PFSK-1 (cell line): Measurements from ENCODE around the gene TRIM25.

Experiments used
- FOXP2 ChIP-seq: optimal IDR thresholded peaks from 2 replicates; pipeline ENCODE3; 2011; ENCODE audit warnings: borderline replicate concordance, control low read depth, inconsistent platforms; ENCODE audit not compliant: insufficient read depth; ENCODE audit errors: extremely low read length, extremely low read depth
- POLR2AphosphoS5 ChIP-seq: IDR thresholded peaks from 2 replicates; pipeline ENCODE4 v1.6.1; 2012; ENCODE audit warnings: low read depth, mild to moderate bottlenecking, control low read depth, low read length, moderate library complexity
- SIN3A ChIP-seq: IDR thresholded peaks from 2 replicates; pipeline ENCODE4 v1.6.1; 2012; ENCODE audit warnings: mild to moderate bottlenecking, low read length, moderate library complexity, borderline replicate concordance; ENCODE audit not compliant: insufficient read depth
- TAF1 ChIP-seq: IDR thresholded peaks from 2 replicates; pipeline ENCODE4 v1.6.1; 2012; ENCODE audit warnings: low read length, control low read depth, borderline replicate concordance; ENCODE audit not compliant: insufficient read depth
- TF ChIP-seq, protein P1 (sequence below), 2 experiments: IDR thresholded peaks; 2 replicates each; pipeline versions ENCODE4 v1.6.1 to v1.8.0; 2011 to 2012; ENCODE audit warnings: low read depth in 2 of 2, low read length in 2 of 2, control low read depth in 1 of 2, inconsistent platforms in 1 of 2, mild to moderate bottlenecking in 1 of 2, moderate library complexity in 1 of 2; ENCODE audit not compliant: insufficient read depth in 1 of 2

Gene TRIM25

DNA sequence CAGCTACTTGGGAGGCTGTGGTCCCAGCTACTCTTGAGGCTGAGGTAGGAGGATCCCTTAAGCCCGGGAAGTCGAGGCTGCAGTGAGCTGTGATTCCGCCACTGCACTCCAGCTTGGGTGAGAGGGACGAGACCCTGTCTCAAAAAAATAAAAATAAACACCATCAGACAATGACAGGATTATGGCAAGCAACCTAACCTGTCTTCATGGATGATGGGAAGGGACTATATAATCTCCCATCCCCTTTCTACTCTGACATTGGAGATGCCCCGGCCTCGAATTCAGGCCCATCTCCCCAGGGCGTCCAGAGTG is 893 bp downstream of the TRIM25 start:
- TF ChIP-seq POLR2AphosphoS5 (no peak), FOXP2 (no peak), SIN3A (no peak), TAF1 (no peak)
- TF ChIP-seq, protein P1, sequence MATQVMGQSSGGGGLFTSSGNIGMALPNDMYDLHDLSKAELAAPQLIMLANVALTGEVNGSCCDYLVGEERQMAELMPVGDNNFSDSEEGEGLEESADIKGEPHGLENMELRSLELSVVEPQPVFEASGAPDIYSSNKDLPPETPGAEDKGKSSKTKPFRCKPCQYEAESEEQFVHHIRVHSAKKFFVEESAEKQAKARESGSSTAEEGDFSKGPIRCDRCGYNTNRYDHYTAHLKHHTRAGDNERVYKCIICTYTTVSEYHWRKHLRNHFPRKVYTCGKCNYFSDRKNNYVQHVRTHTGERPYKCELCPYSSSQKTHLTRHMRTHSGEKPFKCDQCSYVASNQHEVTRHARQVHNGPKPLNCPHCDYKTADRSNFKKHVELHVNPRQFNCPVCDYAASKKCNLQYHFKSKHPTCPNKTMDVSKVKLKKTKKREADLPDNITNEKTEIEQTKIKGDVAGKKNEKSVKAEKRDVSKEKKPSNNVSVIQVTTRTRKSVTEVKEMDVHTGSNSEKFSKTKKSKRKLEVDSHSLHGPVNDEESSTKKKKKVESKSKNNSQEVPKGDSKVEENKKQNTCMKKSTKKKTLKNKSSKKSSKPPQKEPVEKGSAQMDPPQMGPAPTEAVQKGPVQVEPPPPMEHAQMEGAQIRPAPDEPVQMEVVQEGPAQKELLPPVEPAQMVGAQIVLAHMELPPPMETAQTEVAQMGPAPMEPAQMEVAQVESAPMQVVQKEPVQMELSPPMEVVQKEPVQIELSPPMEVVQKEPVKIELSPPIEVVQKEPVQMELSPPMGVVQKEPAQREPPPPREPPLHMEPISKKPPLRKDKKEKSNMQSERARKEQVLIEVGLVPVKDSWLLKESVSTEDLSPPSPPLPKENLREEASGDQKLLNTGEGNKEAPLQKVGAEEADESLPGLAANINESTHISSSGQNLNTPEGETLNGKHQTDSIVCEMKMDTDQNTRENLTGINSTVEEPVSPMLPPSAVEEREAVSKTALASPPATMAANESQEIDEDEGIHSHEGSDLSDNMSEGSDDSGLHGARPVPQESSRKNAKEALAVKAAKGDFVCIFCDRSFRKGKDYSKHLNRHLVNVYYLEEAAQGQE (IDR thresholded peaks at IDR 0.05; ENCODE audit: insufficient read depth in 1 of 2, low read depth in 2 of 2, low read length in 2 of 2): no peak

DNA sequence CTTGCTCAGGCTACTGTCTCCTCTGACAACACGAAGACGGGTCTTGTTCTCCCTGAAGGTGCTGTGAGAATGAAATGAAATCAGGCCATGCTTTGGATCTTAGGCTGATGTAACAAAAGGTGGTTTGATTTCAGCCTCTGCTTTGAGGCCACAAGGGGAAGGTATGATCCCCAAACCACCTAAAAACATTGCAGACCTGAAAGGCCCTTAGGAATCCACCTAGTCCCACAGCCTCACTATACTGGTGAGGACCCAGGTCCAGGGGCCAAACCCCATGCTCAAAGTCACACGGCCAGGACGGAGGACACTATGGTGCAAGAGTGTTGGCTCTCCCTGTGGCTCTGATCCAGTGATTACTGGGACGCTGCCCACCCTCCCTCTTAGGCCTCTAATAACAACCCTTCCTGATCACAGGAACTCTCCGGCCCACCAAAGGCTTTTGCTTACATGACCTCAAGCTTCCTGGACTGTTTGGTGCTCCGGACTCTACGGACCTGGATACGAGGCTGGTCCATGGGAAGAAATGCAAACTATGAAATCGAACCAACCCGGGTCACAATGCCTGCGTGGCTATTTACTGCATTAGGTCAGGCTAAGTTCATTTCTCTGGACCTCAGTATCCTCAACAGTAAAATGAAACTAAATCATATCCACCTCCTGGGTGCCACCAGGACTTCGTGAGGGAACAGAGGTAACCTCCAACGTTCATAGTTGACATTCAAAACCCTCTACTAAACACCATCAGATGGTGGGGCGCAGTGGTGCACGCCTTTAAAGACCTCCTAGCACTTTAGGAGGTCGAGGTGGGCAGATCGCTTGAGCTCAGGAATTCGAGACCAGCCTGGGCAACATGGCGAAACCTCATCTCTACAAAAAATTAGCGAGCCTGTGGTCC is 1.5 kb downstream of the TRIM25 start:
- no peak for TF ChIP-seq SIN3A
- no peak for TF ChIP-seq TAF1
- TF ChIP-seq POLR2AphosphoS5: no peak
- TF ChIP-seq, protein P1 (IDR thresholded peaks at IDR 0.05; ENCODE audit: insufficient read depth in 1 of 2, low read depth in 2 of 2, low read length in 2 of 2): no peak
- TF ChIP-seq FOXP2: no peak

DNA sequence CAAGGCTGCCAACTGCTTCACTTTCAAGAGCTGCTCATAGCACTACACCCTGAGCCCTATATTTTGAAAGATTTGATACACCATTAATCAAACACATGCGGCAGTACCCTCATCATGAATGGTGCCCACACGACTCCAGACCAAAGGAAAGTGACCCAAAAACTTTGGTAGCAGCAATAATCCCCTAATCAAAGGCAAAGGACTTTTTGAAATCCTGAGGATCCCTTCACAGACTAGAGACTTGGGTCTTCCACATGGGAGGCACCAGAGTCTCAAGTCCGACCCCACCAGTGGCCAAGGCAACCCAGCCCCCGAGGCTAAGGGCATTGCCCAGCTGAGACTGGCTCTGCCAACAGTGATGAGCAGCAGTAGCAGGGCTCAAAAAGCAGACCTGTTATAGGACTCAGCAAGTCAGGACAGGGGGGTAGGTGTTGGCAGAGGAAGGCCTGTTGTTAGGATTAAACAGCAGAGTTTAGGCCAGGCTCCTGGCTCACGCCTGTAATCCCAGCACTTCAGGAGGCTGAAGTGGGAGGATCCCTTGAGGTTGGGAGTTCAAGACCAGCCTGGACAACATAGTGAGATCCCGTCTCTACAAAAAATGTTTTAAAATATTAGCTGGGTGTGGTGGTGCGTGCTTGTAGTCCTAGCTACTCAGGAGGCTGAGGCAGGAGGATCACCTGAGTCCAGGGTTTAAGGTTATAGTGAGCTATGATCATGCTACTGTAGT is 3.2 kb downstream of the TRIM25 start:
- TF ChIP-seq, protein P1 (IDR thresholded peaks at IDR 0.05; ENCODE audit: insufficient read depth in 1 of 2, low read depth in 2 of 2, low read length in 2 of 2): no peak
- no peak for TF ChIP-seq FOXP2
- no peak for TF ChIP-seq POLR2AphosphoS5
- no peak for TF ChIP-seq SIN3A
- TF ChIP-seq TAF1: no peak

DNA sequence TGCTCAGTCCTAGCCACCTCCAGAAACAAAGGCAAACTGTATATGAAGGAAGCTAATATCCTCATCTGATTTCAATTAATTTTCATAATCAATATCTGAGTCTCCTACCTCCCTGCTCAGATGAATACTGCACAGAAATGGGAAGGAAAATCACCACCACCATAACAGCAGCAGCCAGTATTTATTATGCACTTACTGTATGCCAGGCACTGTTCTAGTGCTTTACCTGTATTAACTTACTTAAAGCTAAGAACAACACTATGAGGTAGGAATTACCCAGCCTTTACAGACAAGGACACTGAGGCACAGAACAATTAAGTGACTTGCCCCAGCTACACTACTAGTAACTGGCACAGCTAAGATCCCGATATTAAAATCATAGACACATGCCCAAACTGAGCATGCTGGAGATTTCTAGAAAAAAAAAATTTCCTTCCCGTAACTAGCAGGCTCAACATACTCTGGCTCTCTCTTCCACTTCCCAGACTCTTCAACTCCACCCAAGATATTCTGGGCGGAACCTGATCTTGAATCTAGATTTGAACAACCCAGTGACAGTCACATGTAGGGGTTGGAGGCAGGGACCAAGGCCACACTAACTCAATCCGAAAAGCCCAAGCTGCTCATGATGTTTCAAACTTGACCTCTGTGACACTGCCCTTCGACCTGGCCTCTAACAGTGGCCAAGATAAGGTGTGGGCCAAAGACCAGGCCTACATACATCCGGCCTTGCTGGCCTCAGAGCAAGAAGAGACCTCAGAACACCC is 3.9 kb downstream of the TRIM25 start:
- TF ChIP-seq FOXP2: no peak
- no peak for TF ChIP-seq TAF1
- TF ChIP-seq POLR2AphosphoS5: no peak
- TF ChIP-seq SIN3A: no peak
- TF ChIP-seq, protein P1 (IDR thresholded peaks at IDR 0.05; ENCODE audit: insufficient read depth in 1 of 2, low read depth in 2 of 2, low read length in 2 of 2): no peak
